GM12875 (cell line): ENCODE results near the gene COL19A1.

ENCODE experiments used
- H3K4me3 ChIP-seq: one replicate; pipeline ENCODE4 v1.5.1; 2011; ENCODE audit warnings: low read depth, low read length, control low read depth
- CTCF ChIP-seq: IDR thresholded peaks from 2 replicates; pipeline ENCODE4 v1.5.1; 2011; ENCODE audit warnings: low read depth, mild to moderate bottlenecking, control low read depth, inconsistent platforms, low read length, moderate library complexity, borderline replicate concordance; ENCODE audit not compliant: insufficient read depth

COL19A1 gene

DNA sequence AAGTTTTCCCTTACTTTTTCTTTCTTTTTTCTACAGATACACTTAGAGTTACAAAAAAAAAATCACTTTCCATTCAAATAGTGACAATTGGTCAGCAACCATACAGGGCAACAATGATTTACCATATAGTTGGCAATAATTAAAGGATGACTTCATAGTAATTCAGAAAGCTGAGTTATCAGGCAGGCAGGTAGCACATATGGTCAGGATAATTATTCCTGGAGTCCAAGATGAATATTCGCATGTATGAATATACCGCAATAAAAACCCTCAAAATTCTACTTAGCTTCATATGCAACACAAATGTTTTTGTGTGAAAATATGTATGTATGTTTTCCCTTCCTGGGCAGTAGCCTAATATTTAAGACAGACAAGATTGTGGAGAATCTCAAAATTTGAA is 34.5 kb downstream of the COL19A1 start:
- H3K4me3 ChIP-seq, result no peak overlapping the region
- no peak for TF ChIP-seq CTCF

DNA sequence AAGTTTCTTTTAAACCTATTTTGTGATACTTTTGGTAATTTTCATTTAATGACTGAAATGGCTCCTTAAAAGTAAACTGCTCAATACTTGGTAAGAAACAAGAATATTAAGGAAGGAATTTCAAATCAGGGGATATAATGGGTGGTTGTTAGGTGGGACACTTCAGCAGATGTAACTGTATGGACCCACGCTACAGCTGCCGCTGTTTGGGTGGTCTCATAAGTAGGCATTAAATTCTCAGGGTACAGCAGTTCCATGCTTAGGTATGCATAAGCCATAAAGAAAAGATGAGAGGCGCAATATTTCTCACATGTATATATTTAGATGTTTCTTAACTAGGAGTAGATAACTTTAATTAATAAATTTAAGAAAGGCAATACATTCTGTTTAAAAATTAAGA is 35.0 kb downstream of the COL19A1 start:
- no peak for TF ChIP-seq CTCF
- H3K4me3 ChIP-seq, result no peak overlapping the region

DNA sequence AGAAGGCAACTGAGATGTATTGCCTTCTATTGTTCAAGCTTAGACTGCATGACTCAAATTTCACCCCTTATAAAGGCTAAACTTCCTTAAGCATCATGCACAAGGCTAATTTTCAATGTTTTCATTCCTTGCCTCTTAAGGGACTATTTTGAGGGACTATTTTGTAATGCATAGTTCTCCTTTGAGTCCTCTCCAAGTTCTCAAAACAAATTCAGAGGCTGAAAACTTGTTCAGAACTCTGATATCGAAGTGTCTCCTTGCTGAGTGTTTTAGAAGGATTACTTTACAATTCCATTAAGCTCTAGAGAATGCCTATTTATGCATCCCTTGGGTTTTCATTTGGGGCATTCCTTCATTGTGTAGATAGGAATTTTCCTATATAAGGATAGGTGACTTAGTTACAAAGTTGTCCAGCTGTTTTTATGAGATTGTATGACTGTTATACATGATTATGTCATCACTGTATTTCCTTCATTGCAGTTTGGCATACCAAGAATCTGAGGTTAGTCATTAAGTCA is 41.7 kb downstream of the COL19A1 start:
- no peak overlapping the region for H3K4me3 ChIP-seq
- no peak for TF ChIP-seq CTCF

DNA sequence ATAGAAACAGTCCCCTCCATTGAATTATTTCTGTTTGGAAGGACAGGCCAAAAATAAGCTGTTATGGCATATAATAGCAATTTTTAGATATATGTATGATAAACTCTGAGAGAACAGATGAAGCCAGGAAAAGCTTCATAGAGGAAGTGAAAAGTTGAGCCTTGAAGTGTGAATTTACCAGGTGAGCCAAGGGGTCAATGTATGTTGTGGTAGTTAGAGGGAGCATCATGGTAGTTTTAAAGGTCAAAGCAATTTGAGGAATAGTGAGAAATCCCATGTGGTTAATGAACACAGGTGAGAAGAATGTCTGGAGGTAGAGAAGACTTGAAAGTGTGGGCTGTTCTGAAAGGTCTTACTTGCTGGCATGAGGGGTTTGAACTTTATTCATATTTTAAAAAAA is 47.0 kb downstream of the COL19A1 start:
- no peak overlapping the region for H3K4me3 ChIP-seq
- TF ChIP-seq CTCF, result no peak

DNA sequence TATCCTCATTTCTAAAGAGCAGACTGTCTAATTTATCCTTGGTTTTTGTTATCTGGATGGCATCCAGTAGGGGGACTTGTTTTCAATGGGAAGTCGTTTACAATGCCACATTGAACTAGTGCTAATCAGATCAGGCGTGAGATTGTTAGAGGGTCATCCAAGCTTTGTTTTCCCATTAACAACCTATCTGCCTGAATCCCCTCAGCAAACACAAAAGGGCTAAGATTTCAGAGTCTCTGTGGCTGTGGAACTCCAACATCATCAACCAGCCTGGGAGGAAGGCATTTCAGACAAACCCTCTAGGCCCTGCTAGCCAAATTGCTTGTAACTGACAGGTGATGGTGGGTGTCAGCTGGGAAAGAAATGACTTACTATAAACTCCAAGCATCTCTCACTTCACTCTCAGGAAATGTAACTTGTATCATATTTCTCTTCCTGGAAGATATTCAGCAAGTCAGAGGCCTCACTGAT is 47.7 kb downstream of the COL19A1 start:
- H3K4me3 ChIP-seq, result no peak overlapping the region
- no peak for TF ChIP-seq CTCF

GRCh38 chr6:69915346-69915745 is 49.0 kb downstream of the COL19A1 start:
- no peak for TF ChIP-seq CTCF
- H3K4me3 ChIP-seq, result no peak overlapping the region

DNA sequence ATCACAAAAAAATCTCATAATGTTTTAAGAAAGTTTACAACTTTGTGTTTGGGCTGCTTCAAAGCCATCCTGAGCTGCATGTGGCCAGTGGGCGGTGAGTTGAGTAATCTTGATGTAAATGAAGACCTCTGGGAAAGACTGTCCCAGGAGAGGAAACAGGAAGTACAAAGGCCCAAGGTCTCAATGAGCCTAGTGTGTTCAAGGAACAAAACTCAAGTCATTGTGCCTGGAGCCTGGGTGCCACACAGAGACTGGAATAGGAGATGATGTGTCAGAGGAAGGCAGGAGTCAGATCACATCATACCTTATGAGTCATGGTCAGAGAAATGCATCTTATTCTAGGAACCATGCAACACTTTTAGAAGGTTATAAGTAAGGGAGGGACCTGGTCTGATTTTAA is 51.5 kb downstream of the COL19A1 start:
- no peak for TF ChIP-seq CTCF
- H3K4me3 ChIP-seq, result no peak overlapping the region
